Right hindlimb (tissue), 1 donor: ENCODE measurements around the gene CFAP74.

Experiments
- DNase-seq: peaks from one replicate; pipeline ENCODE4 v3.0.0-alpha.2; 2018

Gene CFAP74

DNA sequence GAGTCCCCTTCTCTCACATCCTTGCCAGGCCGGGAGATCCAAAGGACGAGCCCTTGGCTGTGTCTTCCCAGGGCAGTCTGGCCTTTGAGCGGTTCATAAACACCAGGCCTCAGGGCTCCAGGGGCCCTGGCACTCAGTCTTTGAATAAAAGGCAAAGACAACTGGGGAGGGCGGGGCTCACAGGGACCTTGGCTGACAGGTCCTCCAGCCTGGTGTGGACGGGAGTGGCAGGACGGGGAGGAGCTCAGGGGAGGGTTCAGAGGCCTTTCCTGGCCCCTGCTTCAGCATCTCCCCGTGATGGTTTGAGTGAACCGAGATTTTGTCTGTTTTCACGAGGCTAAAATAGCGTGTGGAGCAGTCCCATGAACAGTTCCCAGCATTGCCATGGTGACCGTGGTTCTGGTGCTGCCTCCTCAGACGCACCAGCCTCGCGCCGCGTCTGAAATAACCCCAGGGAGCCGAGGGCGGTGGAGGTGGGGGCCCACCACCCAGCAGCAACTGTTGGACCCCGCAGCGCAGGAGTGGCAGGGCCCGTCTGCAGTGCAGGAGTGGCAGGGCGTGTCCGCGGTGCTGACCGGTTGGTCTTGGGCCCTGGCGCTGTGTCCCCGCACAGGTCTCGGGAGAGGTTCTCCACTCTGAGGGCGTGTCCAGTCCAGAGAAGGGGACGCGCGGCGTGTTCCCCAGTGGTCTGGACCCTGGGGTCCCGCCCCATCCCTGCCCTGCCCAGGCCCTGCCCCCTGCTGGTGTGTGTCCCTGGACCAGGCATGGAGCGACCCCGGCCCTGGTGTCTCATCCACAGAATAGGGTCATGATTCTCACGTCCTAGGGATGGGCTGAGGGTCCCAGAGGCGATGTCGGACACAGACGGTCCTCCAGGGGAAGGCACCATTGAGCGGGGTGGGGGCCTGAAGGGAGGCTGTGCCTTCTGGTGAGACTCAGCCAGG is 39.5 kb upstream of the CFAP74 start:
- DNase-seq: no peak

DNA sequence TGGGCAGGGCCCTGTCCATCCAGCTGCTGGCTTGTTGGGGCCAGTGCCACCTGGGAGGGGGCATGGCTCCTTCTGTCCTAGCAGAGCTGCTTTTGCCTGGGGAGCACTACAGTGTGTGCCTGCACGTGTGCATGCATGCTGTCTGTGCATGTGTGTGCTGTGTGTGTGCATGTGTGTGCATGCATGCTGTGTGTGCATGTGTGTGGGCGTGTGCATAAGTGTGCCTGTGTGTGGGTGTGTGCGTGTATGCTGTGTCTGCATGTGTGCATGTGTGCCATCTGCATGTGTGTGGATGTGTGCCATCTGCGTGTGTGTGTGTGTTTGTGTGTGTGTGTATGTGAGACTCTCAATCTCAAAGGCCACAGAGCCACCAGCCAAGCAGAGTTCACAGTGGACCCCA is 38.3 kb upstream of the CFAP74 start:
- no peak for DNase-seq

DNA sequence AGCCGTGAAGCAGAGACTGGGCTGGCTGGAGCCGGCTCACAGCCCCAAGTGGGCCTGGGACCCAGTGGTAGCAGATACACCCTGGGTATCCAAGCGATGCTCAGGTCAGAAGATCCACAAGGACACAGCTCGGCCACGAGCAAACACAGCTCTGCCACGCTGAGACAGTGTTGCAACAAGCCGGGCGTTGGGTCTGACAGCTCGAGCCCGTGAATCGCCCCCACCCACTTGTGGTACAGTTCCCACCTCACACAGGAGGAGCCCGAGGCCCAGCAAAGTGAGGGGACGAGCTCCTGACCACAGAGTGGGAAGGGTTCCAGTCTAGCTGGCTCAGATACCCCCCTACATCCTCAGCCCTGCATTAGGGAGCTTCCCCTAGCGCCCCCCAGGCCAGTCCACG is 37.7 kb upstream of the CFAP74 start:
- no peak for DNase-seq

DNA sequence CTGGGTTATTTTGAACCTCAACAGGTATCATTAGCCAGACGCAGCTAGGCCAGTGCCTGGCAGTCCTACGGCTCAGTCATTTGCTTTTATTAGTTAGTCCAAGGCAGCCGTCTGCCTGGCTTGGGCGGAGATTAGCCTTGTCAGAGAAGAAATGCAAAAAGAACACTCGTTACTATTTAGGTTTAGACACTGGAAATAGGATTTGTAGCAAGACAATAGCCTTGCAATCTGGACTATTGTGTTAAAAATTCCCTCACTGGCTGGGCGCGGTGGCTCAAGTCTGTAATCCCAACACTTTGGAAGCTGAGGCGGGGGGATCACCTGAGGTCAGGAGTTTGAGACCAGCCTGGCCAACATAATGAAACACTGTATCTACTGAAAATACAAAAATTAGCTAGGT is 35.7 kb upstream of the CFAP74 start:
- DNase-seq: no peak

DNA sequence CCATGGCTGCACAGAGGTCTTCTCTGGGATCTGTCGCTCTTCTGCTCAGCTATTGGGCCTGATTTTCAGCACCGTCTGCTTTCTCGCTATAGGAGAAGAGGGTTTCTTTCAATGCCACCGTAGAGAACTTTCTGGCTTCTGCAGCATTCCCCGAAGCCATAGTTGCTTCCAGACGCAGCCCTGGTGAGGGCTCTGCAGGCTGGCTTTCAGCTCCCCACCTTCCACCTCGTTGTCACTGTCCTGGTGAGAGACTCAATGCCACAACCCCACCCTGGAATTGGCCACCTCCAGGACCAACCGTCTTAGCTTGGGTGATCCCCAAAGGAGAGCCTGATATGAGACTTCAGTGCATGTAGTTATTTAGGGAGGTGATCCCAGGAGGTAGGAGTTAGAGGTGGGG is 34.6 kb upstream of the CFAP74 start:
- DNase-seq: no peak

DNA sequence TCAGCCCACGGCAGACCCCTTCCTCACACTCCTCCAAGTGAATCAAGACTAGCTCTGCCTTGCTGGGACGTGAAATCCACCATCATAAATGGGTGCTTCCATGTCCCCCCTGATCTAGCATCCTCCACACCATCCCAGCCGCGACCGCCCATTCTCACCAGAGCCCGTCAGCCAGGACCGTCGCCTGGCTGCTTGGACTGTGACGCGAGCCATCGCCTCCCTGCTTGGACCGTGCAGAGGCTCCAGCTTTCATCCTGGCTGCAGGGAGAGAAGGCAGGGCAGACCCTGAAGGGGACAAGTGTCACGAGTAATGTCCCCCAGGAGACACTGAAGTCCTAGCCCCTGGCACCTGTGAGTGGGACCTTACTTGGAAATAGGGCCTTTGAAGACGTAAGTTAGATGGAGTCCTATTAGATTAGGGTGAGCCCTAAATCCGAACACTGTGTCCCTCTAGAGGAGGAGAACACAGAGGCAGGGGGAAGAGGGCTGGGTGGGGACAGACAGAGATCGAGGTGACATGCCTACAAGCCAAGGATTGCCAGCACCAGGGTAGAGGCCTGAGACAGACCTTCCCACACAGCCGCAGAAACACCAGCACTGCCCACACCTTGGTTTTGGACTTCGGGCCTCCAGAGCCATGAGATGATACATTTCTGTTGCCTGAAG is 33.9 kb upstream of the CFAP74 start:
- DNase-seq: no peak

DNA sequence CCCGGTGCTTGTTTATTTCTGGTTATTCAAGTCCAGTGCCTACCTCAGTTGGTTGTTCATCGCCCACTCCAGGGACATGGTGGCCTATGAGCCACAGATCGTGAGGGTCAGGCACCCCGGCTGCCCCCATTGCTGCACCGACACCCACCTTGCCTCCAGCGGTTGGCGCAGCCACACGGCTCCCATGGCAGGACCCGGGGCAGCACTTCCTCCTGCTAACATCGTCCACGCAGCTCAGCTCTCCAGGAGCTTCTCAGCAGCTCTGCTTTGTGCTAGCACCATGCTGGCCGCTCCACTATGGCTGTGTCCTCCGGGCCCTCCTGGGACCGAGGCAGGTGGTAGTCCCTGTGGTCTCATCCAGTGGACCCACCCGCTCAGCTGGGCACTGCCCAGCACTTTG is 32.7 kb upstream of the CFAP74 start:
- DNase-seq: no peak

DNA sequence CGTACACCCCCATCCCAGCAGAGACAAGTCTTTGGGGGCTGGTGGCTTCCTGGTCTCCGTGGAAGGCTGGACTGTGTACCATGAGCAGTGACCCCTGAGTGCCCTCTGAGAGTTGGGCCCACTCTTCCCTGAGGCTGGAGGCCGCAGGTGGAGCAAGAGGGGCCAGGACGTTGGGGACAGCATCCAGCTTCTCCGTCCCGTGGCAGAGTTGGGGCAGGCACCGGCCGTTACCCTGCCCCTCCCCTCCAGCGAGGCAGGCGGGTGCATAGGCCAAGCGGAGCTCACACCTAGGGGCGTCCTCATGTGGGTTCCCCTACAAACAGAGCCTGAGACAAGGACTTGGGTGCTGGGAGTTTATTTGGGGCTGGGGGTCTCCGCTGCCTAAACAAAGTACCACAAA is 29.6 kb upstream of the CFAP74 start:
- no peak for DNase-seq

DNA sequence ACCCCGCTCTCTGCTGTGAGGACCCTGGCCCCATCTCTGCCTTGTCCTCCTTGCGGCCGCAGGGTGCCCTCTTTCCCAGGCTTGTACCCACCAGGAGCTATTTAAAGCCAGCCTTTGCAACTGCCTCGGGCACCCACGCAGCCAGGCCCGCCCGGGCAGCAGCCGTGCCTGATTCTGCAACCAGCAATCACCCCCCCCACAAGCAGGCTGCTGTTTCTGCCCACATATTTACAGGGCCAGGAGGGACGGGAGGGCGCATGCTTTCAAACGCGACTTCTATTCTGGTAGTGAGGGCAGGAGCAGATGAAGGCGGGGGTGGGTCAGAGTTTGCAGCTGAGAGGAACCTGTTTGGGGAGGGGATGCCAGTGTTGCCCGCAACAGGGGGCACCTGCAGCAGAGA is 29.2 kb upstream of the CFAP74 start:
- no peak for DNase-seq

DNA sequence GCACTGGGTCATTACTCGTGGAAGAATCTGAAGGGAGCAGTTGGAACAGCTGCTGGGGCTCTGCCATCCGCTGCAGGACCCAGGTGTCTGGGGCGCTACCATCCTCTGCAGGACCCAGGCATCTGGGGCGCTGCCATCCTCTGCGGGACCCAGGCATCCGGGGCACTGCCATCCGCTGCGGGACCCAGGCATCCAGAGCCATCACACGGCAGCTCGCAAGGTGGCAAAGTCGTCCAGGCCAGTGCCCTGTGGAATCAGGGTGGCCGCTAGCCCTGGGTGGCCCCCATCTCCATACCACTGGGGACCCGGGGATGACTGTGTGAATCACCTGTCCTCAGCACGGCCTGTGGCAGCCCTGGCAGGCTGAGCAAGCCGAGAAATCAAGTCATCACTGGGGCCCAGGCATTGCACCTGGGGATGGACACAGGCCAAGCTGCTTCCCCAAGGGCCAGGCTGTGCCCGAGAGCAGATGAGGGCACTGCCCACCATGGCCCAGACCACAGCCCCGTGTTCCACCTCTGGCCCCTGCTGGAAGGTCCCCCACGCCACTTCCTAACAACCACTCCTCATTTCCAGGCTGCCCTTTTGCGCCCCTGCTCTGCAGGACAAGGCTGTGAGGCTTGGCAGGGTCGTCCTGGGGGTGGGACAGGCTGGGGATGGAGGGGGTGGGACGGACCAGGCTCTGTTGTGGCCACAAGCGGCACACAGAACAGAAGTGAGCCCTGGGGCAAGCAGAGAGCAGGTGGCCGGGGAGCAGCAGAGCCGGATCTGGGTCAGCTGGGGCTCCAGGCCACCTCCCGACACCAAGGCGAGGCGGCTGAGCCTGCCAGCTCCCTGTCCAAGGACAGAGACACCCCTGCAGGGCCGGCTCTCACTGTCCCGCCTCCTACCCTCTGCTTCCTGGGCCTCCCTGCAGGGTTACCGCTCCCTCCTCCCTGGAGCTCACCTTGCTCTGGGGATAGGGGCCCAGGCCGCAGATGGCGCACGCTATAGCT is 28.3 kb upstream of the CFAP74 start:
- DNase-seq: no peak

DNA sequence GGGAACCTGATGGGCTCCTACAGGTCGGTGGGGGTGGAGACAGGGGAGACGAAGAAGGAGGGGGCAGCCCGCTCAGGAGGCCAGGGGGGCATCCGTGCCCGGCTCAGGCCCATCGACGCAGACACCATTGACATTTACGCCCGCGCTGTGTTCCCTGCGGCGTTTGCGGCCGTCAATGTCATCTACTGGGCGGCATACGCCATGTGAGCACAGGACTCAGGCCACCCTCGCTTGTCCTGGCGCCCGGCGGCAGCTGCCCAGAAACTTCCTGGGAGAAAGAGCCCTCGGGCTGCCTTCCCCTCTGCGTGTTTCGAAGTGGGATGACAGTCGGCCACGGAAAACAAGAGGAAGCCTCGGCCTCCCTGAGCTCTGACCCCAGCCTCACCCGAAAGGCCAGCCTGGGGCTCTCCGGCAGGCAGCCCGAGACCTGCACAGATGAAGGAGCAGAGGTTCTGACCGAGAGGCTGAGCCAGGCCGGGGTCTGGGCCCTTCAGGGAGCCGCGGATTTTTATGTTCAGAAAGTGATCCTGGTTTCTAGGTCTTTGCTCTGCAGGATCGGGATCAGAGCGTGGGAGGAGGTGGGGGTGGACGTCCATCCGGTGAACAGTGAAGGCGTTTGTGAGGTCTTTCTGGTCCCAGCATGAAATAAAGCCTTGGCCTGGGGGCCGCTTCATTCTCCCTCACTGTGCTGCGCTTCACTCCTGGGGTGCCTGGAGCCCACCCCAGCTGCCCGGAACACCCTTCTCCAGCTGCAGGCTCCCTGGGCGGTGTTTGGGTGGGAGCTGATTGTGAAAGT is 26.7 kb upstream of the CFAP74 start:
- DNase-seq: no peak

DNA sequence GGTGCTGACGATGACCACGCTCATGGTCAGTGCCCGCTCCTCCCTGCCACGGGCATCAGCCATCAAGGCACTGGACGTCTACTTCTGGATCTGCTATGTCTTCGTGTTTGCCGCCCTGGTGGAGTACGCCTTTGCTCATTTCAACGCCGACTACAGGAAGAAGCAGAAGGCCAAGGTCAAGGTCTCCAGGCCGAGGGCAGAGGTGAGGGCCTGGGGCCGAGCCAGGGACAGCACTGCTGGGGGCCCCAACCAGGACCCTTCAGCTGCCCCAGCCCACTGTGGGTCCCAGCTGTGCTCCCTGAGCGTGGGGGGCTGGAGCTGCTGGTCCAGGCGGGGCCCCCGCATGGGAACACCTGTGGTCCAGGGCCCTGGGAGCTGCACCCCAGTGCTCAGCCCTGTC is 26.0 kb upstream of the CFAP74 start:
- DNase-seq: no peak

DNA sequence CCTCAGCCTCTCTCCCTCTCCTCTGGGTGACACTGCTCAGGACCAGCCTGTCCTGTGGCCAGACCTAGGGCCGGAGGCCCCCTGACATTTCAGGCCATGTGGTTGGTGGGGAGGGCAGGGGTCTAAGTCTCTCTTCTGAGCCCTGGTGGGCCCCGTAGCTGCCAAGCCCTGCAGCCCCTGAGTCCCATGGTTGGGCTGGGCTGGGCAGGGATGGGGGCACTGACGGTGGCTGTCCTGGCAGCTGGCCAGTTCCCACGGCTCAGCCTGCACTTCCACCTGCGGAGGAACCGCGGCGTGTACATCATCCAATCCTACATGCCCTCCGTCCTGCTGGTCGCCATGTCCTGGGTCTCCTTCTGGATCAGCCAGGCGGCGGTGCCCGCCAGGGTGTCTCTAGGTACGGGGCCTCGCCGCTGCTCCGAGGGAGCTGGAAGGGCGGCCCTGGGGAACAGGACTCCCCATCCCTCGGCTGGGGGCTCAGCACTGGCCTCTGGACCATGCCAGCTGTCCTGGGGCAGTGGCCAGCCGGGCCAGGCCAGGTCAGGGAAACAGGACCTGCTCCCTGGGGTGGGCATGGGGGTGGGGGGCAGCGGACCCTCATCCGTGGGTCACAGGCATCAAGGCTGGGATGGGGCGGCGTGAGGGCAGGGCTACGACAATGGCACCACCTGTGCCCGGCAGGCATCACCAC is 25.4 kb upstream of the CFAP74 start:
- DNase-seq: no peak

DNA sequence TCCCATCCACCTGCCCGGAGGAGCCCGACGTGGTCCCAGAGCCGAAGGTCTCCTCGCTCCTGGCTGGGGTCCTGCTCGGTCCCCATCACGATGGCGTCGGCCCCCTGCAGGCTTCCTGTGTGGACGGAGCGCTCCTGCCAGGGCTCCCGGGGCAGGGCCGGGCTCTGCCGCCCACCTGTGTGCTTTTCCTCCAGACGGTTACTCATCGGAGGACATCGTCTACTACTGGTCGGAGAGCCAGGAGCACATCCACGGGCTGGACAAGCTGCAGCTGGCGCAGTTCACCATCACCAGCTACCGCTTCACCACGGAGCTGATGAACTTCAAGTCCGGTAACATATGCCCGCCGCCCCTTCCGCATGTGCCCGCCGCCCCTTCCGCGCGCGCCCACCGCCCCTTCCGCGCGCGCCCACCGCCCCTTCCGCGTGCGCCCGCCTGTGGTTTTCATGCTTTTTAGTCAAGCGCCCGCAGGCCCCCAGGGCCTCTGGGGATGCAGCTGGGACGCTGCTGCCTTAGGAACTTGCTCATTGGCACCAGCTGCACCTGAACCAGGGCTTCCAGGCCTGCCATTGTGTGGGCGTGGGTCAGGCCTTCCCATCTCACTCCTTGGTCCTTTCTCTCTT is 24.5 kb upstream of the CFAP74 start:
- DNase-seq: no peak

DNA sequence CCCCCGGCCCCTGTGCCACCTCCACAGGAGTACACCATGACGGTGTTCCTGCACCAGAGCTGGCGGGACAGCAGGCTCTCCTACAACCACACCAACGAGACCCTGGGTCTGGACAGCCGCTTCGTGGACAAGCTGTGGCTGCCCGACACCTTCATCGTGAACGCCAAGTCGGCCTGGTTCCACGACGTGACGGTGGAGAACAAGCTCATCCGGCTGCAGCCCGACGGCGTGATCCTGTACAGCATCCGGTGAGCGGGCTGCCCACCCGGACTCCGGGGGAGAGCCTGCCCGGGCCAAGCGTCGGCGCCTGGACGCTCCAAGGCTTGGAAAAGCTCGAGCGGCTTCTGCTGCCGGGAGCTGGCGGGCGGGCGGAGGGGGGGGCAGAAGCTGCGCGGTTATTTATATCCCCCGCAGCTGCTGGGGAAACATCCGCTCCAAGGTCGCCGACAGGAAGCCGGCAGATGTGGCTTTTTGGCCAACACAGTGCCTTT is 21.9 kb upstream of the CFAP74 start:
- peak; percentile 73 for DNase-seq

DNA sequence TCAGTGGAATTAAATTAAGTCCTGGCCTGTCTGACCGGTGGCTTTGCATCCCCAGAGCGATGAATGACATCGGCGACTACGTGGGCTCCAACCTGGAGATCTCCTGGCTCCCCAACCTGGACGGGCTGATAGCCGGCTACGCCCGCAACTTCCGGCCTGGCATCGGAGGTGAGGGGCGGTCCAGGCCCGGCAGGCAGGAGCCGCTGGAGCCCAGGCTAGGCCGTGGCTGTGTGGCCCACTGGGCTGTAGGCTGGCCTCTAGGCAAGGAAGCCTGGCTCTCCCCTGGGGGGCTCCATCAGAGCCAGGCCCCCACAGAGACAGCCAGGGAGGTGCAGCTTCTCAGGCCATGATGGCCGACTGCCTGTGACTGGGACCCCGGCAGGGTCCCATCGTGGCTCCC is 21.3 kb upstream of the CFAP74 start:
- DNase-seq: no peak

DNA sequence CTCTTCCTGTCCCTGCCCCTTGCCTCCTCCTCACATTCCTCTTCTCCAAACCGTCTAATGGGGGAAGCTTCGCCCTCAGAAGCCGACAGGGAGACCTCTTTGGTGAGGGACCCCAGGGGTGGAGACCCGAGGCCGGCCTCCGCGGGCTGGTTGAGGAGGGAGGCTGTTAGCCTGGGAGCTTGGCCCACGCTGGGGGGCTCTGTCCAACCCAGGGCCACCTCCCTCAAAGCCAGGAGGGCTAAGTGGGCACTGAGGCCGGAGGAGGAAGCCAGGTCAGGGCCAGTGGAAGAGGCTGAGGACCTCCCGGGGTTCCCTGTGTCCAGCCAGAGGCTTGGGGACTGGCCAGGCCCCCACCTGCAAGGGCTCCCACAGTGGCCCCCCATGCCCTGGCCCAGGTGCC is 20.9 kb upstream of the CFAP74 start:
- no peak for DNase-seq

DNA sequence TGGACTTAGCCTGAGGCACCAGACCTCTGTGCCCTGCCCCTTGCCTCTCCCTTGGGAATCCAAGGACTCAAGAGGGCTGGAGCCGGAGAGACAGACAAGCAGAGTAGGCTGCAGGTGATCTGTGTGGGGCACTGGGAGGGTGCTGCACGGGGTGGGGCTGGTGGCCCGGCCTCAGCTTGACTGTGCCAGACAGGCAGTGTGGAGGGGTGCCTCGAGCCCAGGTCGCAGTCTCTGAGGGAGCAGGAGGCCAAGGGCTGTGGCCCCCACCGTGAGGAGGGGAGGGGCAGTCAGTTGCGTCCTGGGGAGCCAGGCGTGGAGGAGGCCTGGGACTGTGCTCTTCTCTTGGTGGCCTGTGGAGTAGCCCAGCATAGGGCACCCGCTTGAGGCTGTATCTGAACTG is 19.6 kb upstream of the CFAP74 start:
- DNase-seq: no peak

DNA sequence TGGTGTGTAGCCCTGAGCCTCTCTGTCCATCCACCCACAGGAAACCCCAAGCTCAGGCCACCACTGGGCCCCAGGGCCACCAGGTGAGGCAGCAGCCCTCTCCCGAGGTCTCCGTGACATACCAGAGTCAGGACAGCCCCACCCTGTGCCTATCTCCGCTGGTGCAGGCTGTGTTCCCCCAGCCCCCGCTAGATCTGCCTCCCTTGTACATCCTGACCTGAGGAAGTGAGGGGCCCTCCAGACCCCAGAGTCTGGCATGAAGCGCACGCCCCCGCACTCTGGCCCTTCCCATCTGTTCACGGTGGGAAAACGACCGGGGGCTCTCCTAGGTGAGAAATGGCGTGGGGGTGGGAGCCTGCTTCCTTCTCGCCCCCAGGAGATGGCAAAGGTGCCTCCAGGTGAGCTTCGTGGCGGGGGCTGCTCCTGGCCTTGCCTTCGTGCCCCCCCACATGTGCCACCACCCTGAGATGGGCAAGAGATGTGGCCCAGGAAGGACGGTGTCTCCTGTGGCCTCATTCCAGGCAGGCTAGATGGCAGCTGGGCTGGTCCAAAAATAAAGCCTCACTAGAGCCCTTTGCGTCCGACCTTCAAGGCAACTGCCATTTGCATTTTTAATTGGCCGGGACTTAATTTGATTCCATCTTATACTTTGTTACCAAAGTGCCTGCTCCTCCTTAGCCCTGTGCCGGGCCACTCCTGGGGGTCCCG is 18.6 kb upstream of the CFAP74 start:
- no peak for DNase-seq

DNA sequence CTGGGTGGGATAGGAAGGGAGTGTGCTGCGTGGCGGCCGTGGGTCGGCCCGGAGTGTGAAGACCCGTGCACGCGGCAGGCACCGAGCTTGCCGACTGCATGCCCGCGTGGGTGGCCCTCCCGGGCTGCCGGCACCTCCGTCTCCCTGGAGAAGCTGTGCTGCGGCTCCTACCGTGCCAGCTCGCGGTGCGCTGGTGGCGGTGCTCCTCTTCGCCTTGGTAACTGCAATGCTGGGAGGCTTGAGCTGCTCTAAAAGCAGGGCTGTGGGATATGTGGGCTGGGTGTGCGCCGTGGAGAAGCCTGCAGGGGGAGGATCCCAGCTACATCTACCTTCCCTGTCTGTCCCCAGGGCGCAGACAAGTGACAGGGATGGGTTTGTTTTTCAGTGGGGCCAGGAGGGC is 18.0 kb upstream of the CFAP74 start:
- DNase-seq: no peak

DNA sequence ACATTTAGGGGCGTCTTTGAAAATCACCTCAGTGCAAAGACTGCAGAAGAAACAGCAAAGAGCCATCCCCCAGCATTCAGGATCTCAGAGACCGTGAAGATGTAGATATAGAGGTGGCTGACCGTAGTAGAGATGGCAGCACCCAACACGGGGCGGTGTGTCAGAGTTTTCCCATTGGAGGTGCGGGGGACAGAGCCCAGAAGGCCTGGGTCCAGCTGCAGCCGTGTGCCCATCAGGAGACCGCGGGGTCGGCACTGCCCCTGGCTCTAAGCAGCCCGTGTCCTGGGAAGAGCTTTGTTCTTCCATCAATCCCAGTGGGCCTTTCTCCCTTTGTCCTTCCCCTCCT is 16.7 kb upstream of the CFAP74 start:
- no peak for DNase-seq
